Measurements from ENCODE around the gene DYRK2.
A peak's percentile ranks its signal among the peaks of the same experiment; 100 is the strongest.
"Not testable (repeated sequence)": the region's sequence is repeated elsewhere in the genome, so short reads cannot be mapped to it uniquely, and the experiment has no call there.

DYRK2 gene

DNA sequence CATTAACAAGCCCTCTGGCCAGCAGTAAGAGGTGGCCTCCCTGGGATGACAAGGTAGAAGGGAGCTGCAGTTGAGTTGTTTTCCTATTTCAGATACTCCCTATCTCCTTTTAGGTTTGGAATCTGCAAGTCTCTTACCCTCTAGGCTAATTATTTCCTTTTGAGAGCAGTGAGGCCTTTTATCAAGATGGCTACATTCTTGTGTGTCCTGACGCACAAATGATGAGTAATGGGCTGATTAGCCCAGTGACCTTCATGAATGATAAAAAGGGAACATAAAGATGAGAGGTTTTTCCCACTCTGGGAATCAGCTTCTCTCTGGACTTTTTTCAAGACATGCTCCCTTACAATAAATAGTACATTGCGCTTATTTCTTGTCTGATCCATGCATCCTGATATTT is 22.9 kb downstream of the DYRK2 start:
- no peak for DNase-seq (ENCODE audit: low spot score)

- DNase-seq (ENCODE audit: low spot score) = peak; percentile 40
These were observed 23.3 kb downstream of the DYRK2 start for GRCh38 chr12:67671892-67672291.

GRCh38 chr12:67672507-67672906 is 24.0 kb downstream of the DYRK2 start:
- DNase-seq (ENCODE audit: low spot score) = not testable (repeated sequence)

DNA sequence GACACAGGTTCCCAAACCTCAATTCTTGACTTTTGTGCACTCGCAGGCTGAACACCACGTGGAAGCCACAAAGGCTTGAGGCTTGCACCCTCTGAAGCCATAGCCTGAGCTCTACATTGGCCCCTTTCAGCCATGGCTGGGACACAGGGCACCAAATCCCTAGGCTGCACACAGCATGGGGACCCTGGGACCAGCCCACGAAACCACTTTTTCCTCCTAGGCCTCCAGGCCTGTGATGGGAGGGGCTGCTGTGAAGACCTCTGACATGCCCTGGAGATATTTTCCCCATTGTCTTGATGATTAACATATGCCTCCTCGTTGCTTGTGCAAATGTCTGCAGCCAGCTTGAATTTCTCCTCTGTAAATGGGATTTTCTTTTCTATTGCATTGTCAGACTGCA is 25.0 kb downstream of the DYRK2 start:
- not testable (repeated sequence) for DNase-seq (ENCODE audit: low spot score)

GRCh38 chr12:67674417-67674816 is 25.9 kb downstream of the DYRK2 start:
- no peak for DNase-seq (ENCODE audit: low spot score)

GRCh38 chr12:67676624-67677023 is 28.1 kb downstream of the DYRK2 start:
- DNase-seq (ENCODE audit: low spot score) = no peak

DNA sequence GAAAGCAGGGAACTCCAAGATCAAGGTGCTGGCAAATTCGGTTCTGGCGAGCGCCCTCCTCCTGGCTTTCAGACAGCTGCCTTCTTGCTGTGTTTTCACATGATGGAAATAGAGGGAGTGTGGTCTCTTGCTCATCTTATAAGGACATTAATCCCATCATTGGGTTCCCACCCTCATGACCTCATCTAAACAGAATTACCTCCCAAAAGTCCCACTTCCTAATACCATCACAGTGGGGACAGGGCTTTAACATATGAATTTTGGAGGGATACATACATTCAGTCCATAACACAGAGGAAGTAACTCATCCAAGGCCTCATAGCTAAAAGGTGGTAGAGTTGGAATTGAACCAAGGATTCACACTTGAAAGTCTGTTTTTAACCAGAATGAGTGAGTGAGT is 28.6 kb downstream of the DYRK2 start:
- no peak for DNase-seq (ENCODE audit: low spot score)

GRCh38 chr12:67681105-67681778 is 32.7 kb downstream of the DYRK2 start:
- no peak for DNase-seq (ENCODE audit: low spot score)

- DNase-seq (ENCODE audit: low spot score) = no peak
These were observed 33.5 kb downstream of the DYRK2 start for GRCh38 chr12:67681941-67682620.

DNA sequence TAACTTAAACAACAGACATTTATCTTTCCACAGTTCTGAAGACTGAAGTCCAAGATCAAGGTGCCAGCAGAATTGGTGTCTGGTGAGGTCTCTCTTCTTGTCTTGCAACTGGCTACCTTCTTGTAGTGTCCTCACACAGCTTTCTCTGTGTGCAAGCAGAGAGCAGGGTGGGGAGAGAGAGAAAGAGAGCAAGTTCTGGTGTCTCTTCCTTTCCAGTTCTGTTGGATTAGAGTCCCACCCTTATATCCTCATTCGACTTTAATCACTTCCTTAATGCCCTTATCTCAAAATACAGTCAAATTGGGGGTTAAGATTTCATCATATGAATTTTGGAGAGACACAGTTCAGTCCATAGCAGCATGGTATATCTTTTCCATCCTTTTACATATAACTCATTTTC is 40.8 kb downstream of the DYRK2 start:
- DNase-seq (ENCODE audit: low spot score) = no peak

DNA sequence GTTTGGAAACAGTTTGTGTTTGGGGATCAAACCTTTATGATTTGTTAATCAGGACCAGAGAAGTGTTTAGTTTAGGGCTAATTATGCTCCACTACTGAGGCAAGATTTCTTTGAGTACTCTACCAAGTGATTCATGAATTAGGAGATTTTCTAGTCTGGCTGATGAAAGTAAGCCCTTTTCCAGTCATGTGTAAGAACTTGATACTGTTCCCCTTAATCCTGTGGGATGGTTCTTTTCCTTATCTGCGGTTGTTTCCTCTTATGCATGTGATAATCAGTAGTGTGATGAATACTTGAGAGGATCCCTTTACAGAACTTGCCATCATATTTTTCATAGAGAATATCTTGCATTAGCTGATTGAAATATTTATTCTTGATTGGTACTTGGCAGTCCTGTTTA is 42.1 kb downstream of the DYRK2 start:
- DNase-seq (ENCODE audit: low spot score) = no peak

DNA sequence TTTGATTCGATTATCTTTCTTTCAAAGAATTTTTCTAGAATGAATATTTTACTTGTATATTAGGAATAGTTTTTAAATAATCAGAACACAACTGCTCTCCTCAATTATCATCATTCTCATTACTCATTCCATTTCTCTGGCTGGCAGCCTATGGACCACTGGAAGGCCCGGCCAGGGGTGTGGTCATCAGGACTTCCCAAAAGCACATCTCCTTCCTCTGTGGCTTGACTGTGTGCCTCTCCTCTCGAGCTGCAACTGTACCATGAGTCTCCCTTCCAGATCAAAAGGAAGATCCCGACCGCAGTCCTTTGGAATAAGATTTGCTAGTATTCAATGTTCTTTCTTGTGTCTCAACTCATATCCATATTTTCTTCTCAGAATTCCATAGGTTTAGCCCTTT is 42.7 kb downstream of the DYRK2 start:
- DNase-seq (ENCODE audit: low spot score) = no peak

GRCh38 chr12:67692135-67692534 is 43.6 kb downstream of the DYRK2 start:
- DNase-seq (ENCODE audit: low spot score) = no peak

DNA sequence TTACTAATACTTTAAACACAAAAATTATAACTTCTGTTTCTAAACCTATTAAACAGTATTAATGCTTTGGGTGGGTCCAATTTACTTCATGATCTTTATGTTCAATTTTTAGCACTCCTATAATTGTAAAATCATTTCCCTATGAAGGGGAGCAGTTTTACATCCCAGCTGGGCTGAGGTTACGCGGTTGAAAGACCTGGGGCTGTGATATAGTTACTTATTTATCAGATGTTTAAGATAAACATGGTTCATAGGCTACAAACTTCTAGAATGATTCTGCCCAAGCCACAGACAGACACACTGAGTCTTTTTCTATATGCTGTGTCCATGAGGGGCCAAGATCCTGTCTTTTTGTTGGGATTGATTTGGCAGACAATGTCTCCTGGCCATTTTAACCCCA is 44.4 kb downstream of the DYRK2 start:
- DNase-seq (ENCODE audit: low spot score) = no peak

DNA sequence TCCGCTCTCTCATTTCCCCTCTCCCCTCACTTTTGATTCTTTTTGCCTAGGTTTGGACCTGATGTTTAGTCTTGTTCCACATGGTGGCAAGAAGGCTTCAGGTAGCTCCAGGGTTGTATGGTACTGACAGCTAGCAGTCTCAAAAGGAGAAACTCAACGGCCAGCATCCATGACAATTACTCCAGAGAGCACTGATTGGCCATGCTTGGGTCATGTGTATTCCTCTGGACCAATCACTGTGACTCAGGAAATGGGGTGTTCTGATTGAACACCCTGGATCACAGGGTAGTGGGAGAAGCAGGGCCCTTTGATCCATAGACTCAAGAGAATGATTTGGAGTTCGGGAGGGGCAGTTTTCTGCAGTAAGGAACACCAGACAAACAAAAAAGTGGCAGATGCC is 45.3 kb downstream of the DYRK2 start:
- DNase-seq (ENCODE audit: low spot score) = no peak

GRCh38 chr12:67694306-67694900 is 45.9 kb downstream of the DYRK2 start:
- no peak for DNase-seq (ENCODE audit: low spot score)

GRCh38 chr12:67695974-67696373 is 47.4 kb downstream of the DYRK2 start:
- no peak for DNase-seq (ENCODE audit: low spot score)

- DNase-seq (ENCODE audit: low spot score) = no peak
These were observed 48.9 kb downstream of the DYRK2 start for GRCh38 chr12:67697443-67697842.

DNA sequence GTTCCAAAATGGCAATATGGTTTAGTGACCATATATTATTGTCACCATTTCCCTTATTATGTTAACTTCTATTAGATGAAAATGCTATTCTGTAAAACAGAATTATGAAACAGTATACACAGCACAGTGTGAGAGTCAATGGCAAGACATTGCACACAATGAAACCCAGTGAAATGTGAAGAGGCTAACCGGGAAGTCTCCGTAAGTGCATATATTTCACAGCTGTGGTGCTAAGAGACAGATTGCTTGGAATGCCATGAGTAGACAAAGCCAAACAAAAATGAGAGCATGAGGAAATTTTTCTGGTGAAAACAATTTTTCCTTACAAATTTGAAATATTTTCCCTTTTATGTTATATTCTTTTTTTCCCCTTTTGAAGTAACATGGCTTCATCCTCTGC is 49.4 kb downstream of the DYRK2 start:
- no peak for DNase-seq (ENCODE audit: low spot score)

- no peak for DNase-seq (ENCODE audit: low spot score)
These were observed 50.4 kb downstream of the DYRK2 start for GRCh38 chr12:67698672-67699581.

GRCh38 chr12:67701121-67701520 is 52.6 kb downstream of the DYRK2 start:
- no peak for DNase-seq (ENCODE audit: low spot score)

GRCh38 chr12:67702136-67702535 is 53.6 kb downstream of the DYRK2 start:
- DNase-seq (ENCODE audit: low spot score) = no peak

All from cerebellar cortex (tissue), 1 donor.